Mammary epithelial cell (primary cell): ENCODE results near the gene RNF121.

ENCODE experiments used
- EZH2 ChIP-seq: IDR thresholded peaks from 2 replicates; pipeline ENCODE4 v1.6.1; 2012; ENCODE audit warnings: low read length, inconsistent platforms, borderline replicate concordance
- TF ChIP-seq, protein P1 (sequence below), 2 donors: IDR thresholded peaks in 1 of 2; conservative IDR thresholded peaks in 1 of 2; 2 replicates each; pipeline ENCODE4 v1.5.1; 2011 to 2012; ENCODE audit warnings: inconsistent platforms in 2 of 2, low read length in 2 of 2, mild to moderate bottlenecking in 2 of 2, control low read depth in 1 of 2, low read depth in 1 of 2; ENCODE audit not compliant: insufficient read depth in 1 of 2; ENCODE audit errors: extremely low read depth in 1 of 2

DNA sequence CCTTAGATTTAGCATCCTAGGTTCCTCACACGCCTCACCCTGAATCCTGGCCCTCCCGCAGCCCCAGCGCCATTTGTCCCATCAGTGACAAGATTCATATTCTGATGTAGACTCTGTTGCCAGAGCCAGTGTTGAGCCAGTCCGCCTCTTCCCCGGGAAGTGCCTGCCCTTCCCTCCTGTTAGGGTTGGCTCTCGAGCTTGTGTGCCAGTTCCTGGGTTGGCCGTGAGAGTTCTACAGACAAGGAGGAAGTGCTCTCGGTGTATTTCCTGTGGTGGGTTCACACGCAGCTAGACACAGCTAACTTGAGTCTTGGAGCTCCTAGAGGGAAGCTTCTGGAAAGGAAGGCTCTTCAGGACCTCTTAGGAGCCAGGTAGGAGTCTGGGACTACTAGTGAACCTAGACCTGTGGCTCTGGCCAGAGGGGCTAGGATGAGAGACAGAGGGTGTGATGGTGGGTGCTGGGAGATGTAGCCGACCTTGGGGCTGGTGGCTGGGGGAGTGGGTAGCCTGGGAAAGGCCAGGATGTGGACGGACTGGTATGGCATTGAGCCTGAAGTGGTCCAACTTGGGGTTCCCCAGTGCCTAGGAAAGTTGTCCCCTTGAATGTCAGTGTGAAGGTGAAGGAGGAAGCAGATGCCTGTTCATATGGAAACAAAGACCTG, 69.9 kb downstream of the RNF121 start, which contains the start of gene IL18BP:
- no peak for TF ChIP-seq EZH2
- TF ChIP-seq, protein P1, sequence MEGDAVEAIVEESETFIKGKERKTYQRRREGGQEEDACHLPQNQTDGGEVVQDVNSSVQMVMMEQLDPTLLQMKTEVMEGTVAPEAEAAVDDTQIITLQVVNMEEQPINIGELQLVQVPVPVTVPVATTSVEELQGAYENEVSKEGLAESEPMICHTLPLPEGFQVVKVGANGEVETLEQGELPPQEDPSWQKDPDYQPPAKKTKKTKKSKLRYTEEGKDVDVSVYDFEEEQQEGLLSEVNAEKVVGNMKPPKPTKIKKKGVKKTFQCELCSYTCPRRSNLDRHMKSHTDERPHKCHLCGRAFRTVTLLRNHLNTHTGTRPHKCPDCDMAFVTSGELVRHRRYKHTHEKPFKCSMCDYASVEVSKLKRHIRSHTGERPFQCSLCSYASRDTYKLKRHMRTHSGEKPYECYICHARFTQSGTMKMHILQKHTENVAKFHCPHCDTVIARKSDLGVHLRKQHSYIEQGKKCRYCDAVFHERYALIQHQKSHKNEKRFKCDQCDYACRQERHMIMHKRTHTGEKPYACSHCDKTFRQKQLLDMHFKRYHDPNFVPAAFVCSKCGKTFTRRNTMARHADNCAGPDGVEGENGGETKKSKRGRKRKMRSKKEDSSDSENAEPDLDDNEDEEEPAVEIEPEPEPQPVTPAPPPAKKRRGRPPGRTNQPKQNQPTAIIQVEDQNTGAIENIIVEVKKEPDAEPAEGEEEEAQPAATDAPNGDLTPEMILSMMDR (conservative IDR thresholded peaks at IDR 0.05 in 1 of 2, IDR thresholded peaks at IDR 0.05 in 1 of 2; ENCODE audit: extremely low read depth in 1 of 2, insufficient read depth in 1 of 2, low read depth in 1 of 2, low read length in 2 of 2) = no peak
